ENCODE measurements around the gene FBXO8.
"Not testable (repeated sequence)": the region's sequence is repeated elsewhere in the genome, so short reads cannot be mapped to it uniquely, and the experiment has no call there.

The FBXO8 gene

GRCh38 chr4:174284487-174284886 is 1.0 kb upstream of the FBXO8 start:
- DNase-seq (ENCODE audit: low read depth, low spot score), result no peak

- DNase-seq (ENCODE audit: low read depth, low spot score), result peak; percentile 73
Measured at GRCh38 chr4:174282836-174283506, 496 bp downstream of the FBXO8 start.

- DNase-seq (ENCODE audit: low read depth, low spot score), result no peak
Measured at GRCh38 chr4:174281901-174282300, 1.6 kb downstream of the FBXO8 start.

- no peak for DNase-seq (ENCODE audit: low read depth, low spot score)
Measured at GRCh38 chr4:174281182-174281737, 2.2 kb downstream of the FBXO8 start.

- DNase-seq (ENCODE audit: low read depth, low spot score), result no peak
Measured at GRCh38 chr4:174279433-174280155, 3.9 kb downstream of the FBXO8 start.

- DNase-seq (ENCODE audit: low read depth, low spot score), result no peak
Measured at GRCh38 chr4:174278467-174278866, 5.0 kb downstream of the FBXO8 start.

GRCh38 chr4:174277433-174277832 is 6.0 kb downstream of the FBXO8 start:
- no peak for DNase-seq (ENCODE audit: low read depth, low spot score)

GRCh38 chr4:174275101-174275500 is 8.4 kb downstream of the FBXO8 start:
- no peak for DNase-seq (ENCODE audit: low read depth, low spot score)

GRCh38 chr4:174274436-174274835 is 9.0 kb downstream of the FBXO8 start:
- no peak for DNase-seq (ENCODE audit: low read depth, low spot score)

GRCh38 chr4:174273930-174274329 is 9.5 kb downstream of the FBXO8 start:
- no peak for DNase-seq (ENCODE audit: low read depth, low spot score)

- no peak for DNase-seq (ENCODE audit: low read depth, low spot score)
Measured at GRCh38 chr4:174266416-174266815, 17.1 kb downstream of the FBXO8 start.

- DNase-seq (ENCODE audit: low read depth, low spot score), result no peak
Measured at GRCh38 chr4:174265916-174266315, 17.6 kb downstream of the FBXO8 start.

- DNase-seq (ENCODE audit: low read depth, low spot score), result no peak
Measured at GRCh38 chr4:174263445-174263736, 20.1 kb downstream of the FBXO8 start.

- no peak for DNase-seq (ENCODE audit: low read depth, low spot score)
Measured at GRCh38 chr4:174262624-174263444, 20.6 kb downstream of the FBXO8 start.

- not testable (repeated sequence) for DNase-seq (ENCODE audit: low read depth, low spot score)
Measured at GRCh38 chr4:174261432-174261831, 22.0 kb downstream of the FBXO8 start.

GRCh38 chr4:174260099-174260498 is 23.4 kb downstream of the FBXO8 start:
- DNase-seq (ENCODE audit: low read depth, low spot score), result no peak

GRCh38 chr4:174259580-174259979 is 23.9 kb downstream of the FBXO8 start:
- no peak for DNase-seq (ENCODE audit: low read depth, low spot score)

GRCh38 chr4:174256277-174256713 is 27.2 kb downstream of the FBXO8 start:
- DNase-seq (ENCODE audit: low read depth, low spot score), result no peak

- DNase-seq (ENCODE audit: low read depth, low spot score), result no peak
Measured at GRCh38 chr4:174255786-174256185, 27.7 kb downstream of the FBXO8 start.

- DNase-seq (ENCODE audit: low read depth, low spot score), result no peak
Measured at GRCh38 chr4:174255374-174255773, 28.1 kb downstream of the FBXO8 start.

GRCh38 chr4:174254613-174255012 is 28.9 kb downstream of the FBXO8 start:
- DNase-seq (ENCODE audit: low read depth, low spot score), result no peak

- no peak for DNase-seq (ENCODE audit: low read depth, low spot score)
Measured at GRCh38 chr4:174252412-174252811, 31.1 kb downstream of the FBXO8 start.

All from activated CD4-positive, CD25-positive, alpha-beta regulatory T cell treated with anti-CD3 and anti-CD28 coated beads, Interleukin-2, amount 50 U/mL, for 16 hours (primary cell).